GM12892 (cell line): ENCODE measurements around the gene ICAM4.
A peak's percentile ranks its signal among the peaks of the same experiment; 100 is the strongest.

ENCODE experiments used
- DNase-seq: peaks from one replicate; pipeline ENCODE4 v3.0.0; 2011; ENCODE audit not compliant: insufficient read length
- FAIRE-seq: peaks from 2 replicates; lab custom pipeline; 2011; peaks lifted over from hg19 to GRCh38; lab: Jason Lieb, UNC
- POLR2A ChIP-seq: IDR thresholded peaks from 2 replicates; pipeline ENCODE4 v1.6.1; 2011; ENCODE audit warnings: low read depth, low read length, control low read depth
- POLR2AphosphoS5 ChIP-seq: IDR thresholded peaks from 2 replicates; pipeline ENCODE4 v1.6.1; 2011; ENCODE audit warnings: low read depth, low read length, control low read depth
- TAF1 ChIP-seq: IDR thresholded peaks from 2 replicates; pipeline ENCODE4 v1.6.1; 2011; ENCODE audit warnings: low read depth, mild to moderate bottlenecking, control low read depth, low read length, borderline replicate concordance

Gene ICAM4

GRCh38 chr19:10293637-10294367, 7.0 kb downstream of the ICAM4 start:
- TF ChIP-seq TAF1: no peak
- no peak for DNase-seq
- no peak for FAIRE-seq

DNA sequence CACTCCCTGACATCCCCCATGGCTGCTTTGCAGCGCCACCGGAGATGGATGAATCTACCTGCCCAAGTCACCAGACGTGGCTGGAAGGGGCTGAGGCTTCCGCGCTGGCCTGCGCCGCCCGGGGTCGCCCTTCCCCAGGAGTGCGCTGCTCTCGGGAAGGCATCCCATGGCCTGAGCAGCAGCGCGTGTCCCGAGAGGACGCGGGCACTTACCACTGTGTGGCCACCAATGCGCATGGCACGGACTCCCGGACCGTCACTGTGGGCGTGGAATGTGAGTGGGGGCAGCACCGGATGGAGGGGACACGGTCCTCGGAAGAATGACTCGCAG, 7.6 kb downstream of the ICAM4 start:
- DNase-seq (no peak), FAIRE-seq (no peak)

DNA sequence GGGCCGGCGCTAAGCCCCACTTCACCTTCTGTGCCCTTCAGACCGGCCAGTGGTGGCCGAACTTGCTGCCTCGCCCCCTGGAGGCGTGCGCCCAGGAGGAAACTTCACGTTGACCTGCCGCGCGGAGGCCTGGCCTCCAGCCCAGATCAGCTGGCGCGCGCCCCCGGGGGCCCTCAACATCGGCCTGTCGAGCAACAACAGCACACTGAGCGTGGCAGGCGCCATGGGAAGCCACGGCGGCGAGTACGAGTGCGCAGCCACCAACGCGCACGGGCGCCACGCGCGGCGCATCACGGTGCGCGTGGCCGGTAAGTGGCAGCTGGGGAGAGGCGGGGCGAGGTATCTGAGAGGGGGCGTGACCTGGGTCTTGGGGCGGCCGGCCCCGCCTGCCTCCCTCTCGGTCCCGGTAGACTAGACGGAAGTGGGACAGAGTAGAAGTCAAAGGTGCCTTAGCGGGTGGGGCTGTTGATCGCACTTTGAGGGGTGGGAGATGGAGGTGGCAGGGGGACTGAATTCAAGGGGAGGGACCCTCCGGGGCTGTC, 8.6 kb downstream of the ICAM4 start:
- FAIRE-seq (peak; percentile 17), DNase-seq (peak; percentile 82)
- TF ChIP-seq TAF1 (no peak), POLR2AphosphoS5 (no peak), POLR2A (no peak)

More for the DNA sequence above, 7.6 kb downstream of the ICAM4 start:
- TF ChIP-seq POLR2AphosphoS5 (no peak), TAF1 (no peak), POLR2A (no peak)

DNA sequence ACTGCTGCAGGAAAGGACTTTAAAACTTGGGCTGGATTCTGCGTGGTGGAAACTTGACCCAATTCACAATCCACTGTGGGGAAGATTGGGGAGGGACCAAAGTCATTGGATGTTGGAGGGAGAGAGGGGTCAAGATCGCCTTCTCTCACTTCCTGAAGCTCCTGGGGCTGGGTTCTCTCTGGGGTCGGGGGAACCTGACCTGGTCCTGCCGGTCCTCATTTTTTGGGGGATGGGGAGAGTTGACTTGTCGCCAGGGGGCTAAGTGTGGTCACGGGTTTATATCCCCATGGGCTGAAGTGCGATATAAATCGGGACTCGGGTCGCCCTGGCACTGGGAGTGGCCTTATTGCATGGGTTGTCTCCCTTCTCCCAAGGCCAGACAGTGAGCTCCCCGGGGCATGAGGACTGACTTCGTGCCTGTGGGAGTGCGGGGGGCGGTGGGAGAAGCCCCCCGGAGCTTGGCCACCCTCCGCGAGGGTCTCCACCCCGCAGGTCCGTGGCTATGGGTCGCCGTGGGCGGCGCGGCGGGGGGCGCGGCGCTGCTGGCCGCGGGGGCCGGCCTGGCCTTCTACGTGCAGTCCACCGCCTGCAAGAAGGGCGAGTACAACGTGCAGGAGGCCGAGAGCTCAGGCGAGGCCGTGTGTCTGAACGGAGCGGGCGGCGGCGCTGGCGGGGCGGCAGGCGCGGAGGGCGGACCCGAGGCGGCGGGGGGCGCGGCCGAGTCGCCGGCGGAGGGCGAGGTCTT, 9.3 kb downstream of the ICAM4 start:
- TF ChIP-seq POLR2A (no peak), TAF1 (no peak), POLR2AphosphoS5 (no peak)
- DNase-seq (no peak), FAIRE-seq (no peak)

GRCh38 chr19:10299545-10300458, 13.0 kb downstream of the ICAM4 start:
- TF ChIP-seq POLR2A (no peak), POLR2AphosphoS5 (no peak), TAF1 (no peak)
- no peak for FAIRE-seq
- no peak for DNase-seq

- TF ChIP-seq POLR2AphosphoS5: no peak
- no peak for TF ChIP-seq POLR2A
- TF ChIP-seq TAF1: no peak
- FAIRE-seq: no peak
- no peak for DNase-seq
These were observed 18.5 kb downstream of the ICAM4 start for GRCh38 chr19:10305139-10305806.

- DNase-seq (no peak), FAIRE-seq (no peak)
- TF ChIP-seq TAF1: no peak
- TF ChIP-seq POLR2AphosphoS5: no peak
- no peak for TF ChIP-seq POLR2A
These were observed 19.6 kb downstream of the ICAM4 start for GRCh38 chr19:10306327-10306726.

GRCh38 chr19:10309423-10309822, 22.7 kb downstream of the ICAM4 start, which contains the start of gene ZGLP1:
Gene ZGLP1, minus strand, starts transcription at chr19:10309815.
- FAIRE-seq: no peak

GRCh38 chr19:10315335-10316214, 28.8 kb downstream of the ICAM4 start, which contains the start of gene FDX2:
Gene FDX2, minus strand, starts transcription at chr19:10316015. Its CDS starts 19 bp downstream, at chr19:10315996.
- DNase-seq (peak; percentile 96), FAIRE-seq (peak; percentile 99)
- peak; percentile 95 for TF ChIP-seq POLR2A
- peak; percentile 97 for TF ChIP-seq POLR2AphosphoS5
- TF ChIP-seq TAF1: peak; percentile 69

More at GRCh38 chr19:10309423-10309822, 22.7 kb downstream of the ICAM4 start, which contains the start of gene ZGLP1:
- TF ChIP-seq POLR2AphosphoS5: no peak
- DNase-seq: no peak

GRCh38 chr19:10316229-10317044, 29.7 kb downstream of the ICAM4 start:
- TF ChIP-seq POLR2A: no peak
- TF ChIP-seq TAF1: no peak
- TF ChIP-seq POLR2AphosphoS5: no peak
- no peak for FAIRE-seq

More at GRCh38 chr19:10316229-10317044, 29.7 kb downstream of the ICAM4 start:
- no peak for DNase-seq
